ENCODE data around the gene ZKSCAN1. TPM values are rescaled to one million over a fixed set of nuclear protein-coding genes. Genes with fewer than 3 reads are reported as not detected.

The ZKSCAN1 gene
- total RNA-seq, 1 donor from 2014 or later, result 84.1 TPM

DNA sequence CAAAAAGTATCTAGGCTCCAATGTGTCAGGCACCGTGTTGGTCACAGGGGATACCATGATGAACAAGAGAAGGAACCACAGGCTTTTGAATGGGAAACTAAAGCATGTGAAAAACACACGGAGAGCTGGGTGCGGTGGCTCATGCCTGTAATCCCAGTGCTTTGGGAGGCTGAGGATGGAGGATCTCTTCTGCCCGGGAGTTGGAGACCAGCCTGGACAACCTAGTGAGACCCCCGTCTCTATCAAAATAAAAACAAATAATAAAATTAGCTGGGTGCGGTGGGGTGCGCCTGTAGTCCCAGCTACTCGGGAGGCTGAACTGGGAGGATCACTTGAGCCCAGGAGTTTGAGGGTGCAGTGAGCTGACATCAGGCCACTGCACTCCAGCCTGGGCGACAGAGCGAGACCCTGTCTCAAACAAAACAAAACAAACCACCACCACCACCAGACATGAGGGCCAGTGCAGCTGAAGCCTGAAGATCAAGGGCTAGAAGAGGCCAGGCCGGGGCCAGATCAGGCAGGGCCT is 72.8 kb downstream of the ZKSCAN1 start:
- H3K27me3 Mint-ChIP-seq (ENCODE audit: unreplicated experiment), result no peaks in the 10 kb centered on the region
- TF ChIP-seq CTCF (IDR thresholded peaks at IDR 0.05), result no peak
- H3K9me3 Mint-ChIP-seq (ENCODE audit: unreplicated experiment), result no peaks in the 10 kb centered on the region
- peaks cover 25% of the 10 kb centered on the region for H3K36me3 Mint-ChIP-seq (ENCODE audit: unreplicated experiment)
- H3K4me1 Mint-ChIP-seq (ENCODE audit: unreplicated experiment), result peaks cover 23% of the 10 kb centered on the region
- DNase-seq (ENCODE audit: extremely low spot score, unreplicated experiment), result no peak
- peak overlapping the region; percentile 83 for H3K4me3 Mint-ChIP-seq (ENCODE audit: unreplicated experiment)
- H3K27ac Mint-ChIP-seq (ENCODE audit: unreplicated experiment), result peak overlapping the region; percentile 91

DNA sequence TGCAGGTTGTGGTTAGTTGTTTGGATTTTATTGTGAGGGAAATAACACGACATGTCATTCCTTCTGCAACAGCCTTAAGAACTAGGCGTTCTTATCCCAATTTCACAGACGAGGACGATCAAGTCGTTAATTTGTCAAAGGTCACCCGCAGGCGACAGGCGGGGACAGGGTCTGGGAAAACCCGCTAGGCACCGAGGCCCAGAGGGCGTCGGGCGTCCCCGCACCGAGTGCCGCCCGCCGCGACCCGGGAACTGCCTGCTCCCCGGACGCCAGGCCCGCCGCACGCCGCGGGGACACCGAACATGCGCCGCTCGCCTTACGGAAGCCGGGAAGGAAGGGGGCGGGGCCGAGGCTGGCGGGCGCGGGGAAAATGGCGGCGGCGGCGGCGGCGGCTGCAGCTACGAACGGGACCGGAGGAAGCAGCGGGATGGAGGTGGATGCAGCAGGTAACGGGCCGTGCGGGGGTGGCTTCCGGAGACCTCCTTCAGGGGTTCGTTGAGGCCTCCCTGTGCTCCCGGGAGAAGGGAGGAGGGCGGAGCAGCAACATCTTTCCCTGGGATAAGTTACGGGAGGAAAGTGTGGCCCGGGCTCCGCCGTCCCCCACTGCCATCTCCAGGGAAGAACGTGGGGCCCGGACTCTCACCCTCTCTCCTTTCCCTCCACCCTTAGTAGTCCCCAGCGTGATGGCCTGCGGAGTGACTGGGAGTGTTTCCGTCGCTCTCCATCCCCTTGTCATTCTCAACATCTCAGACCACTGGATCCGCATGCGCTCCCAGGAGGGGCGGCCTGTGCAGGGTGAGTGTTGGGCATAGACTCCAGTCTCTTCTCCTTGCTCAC is 73.4 kb downstream of the ZKSCAN1 start, which contains the start of gene COPS6:
Gene COPS6, plus strand, starts transcription at position 349 of the 837 bp plus-strand sequence. Its CDS starts 22 bp downstream, at position 371.
- H3K36me3 Mint-ChIP-seq (ENCODE audit: unreplicated experiment), result peaks cover 29% of the 10 kb centered on the region
- no peaks in the 10 kb centered on the region for H3K27me3 Mint-ChIP-seq (ENCODE audit: unreplicated experiment)
- TF ChIP-seq CTCF (IDR thresholded peaks at IDR 0.05), result no peak
- H3K9me3 Mint-ChIP-seq (ENCODE audit: unreplicated experiment), result no peaks in the 10 kb centered on the region
- peak; percentile 93 for DNase-seq (ENCODE audit: extremely low spot score, unreplicated experiment)
- H3K27ac Mint-ChIP-seq (ENCODE audit: unreplicated experiment), result peak within 1 kb of the TSS; percentile 91
- peaks cover 23% of the 10 kb centered on the region for H3K4me1 Mint-ChIP-seq (ENCODE audit: unreplicated experiment)
- H3K4me3 Mint-ChIP-seq (ENCODE audit: unreplicated experiment), result peak within 1 kb of the TSS; percentile 83

DNA sequence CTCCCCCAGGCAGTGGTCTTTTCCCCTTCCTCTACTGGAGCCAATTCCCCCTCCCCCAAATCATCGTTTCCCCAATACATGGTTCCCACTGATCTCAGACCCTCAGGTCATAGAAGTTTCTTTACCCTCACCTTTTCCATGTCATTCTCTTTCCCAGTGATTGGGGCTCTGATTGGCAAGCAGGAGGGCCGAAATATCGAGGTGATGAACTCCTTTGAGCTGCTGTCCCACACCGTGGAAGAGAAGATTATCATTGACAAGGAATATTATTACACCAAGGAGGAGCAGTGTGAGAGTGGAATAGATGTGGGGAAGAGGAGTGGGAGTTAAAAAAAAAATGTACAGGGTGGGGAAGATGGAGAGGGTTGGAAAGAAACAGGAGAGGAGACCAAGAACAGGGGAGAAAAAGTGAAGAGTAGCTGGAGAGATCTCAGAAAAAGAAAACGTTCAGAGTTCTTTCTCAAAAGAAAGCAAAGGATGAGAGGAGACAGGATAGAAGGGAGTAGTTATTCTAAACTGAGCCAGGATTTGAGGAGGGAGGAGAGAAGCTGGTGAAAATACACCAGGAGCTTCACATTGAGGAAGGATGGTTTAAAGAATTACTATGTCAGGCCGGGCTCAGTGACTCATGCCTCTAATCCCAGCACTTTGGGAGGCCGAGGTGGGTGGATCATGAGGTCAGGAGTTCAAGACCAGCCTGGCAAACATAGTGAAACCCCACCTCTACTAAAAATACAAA is 74.2 kb downstream of the ZKSCAN1 start:
- H3K27ac Mint-ChIP-seq (ENCODE audit: unreplicated experiment), result peak overlapping the region; percentile 91
- H3K27me3 Mint-ChIP-seq (ENCODE audit: unreplicated experiment), result no peaks in the 10 kb centered on the region
- no peaks in the 10 kb centered on the region for H3K9me3 Mint-ChIP-seq (ENCODE audit: unreplicated experiment)
- no peak for DNase-seq (ENCODE audit: extremely low spot score, unreplicated experiment)
- H3K36me3 Mint-ChIP-seq (ENCODE audit: unreplicated experiment), result peaks cover 30% of the 10 kb centered on the region
- H3K4me3 Mint-ChIP-seq (ENCODE audit: unreplicated experiment), result peak overlapping the region; percentile 83
- TF ChIP-seq CTCF (IDR thresholded peaks at IDR 0.05), result no peak
- H3K4me1 Mint-ChIP-seq (ENCODE audit: unreplicated experiment), result peaks cover 23% of the 10 kb centered on the region

- H3K27ac Mint-ChIP-seq (ENCODE audit: unreplicated experiment), result peak overlapping the region; percentile 1
- H3K4me1 Mint-ChIP-seq (ENCODE audit: unreplicated experiment), result peaks cover 23% of the 10 kb centered on the region
- peaks cover 38% of the 10 kb centered on the region for H3K36me3 Mint-ChIP-seq (ENCODE audit: unreplicated experiment)
- no peak for TF ChIP-seq CTCF (IDR thresholded peaks at IDR 0.05)
- H3K27me3 Mint-ChIP-seq (ENCODE audit: unreplicated experiment), result no peaks in the 10 kb centered on the region
- no peak for DNase-seq (ENCODE audit: extremely low spot score, unreplicated experiment)
- no peaks in the 10 kb centered on the region for H3K9me3 Mint-ChIP-seq (ENCODE audit: unreplicated experiment)
- H3K4me3 Mint-ChIP-seq (ENCODE audit: unreplicated experiment), result peak overlapping the region; percentile 23
These were observed 75.4 kb downstream of the ZKSCAN1 start for GRCh38 chr7:100090527-100091410.

Other genes starting within 250 kb of the ZKSCAN1 start
- not detected in 2 replicates for gene CYP3A4, start 231.4 kb upstream of the ZKSCAN1 start, total RNA-seq
- gene CYP3A43, start 187.6 kb upstream of the ZKSCAN1 start, total RNA-seq, result not detected in 2 replicates
- not detected in 2 replicates for gene OR2AE1, start 138.6 kb upstream of the ZKSCAN1 start, total RNA-seq
- gene TRIM4, start 96.1 kb upstream of the ZKSCAN1 start, total RNA-seq, result 13.1 and 14.3 TPM in 2 replicates
- not detected in 2 replicates for gene GJC3, start 86.0 kb upstream of the ZKSCAN1 start, total RNA-seq
- not detected in 2 replicates for gene AZGP1, start 39.6 kb upstream of the ZKSCAN1 start, total RNA-seq
- gene ZSCAN21, start 34.2 kb downstream of the ZKSCAN1 start, total RNA-seq, result 13.9 and 14.6 TPM in 2 replicates
- gene ZNF3, start 66.1 kb downstream of the ZKSCAN1 start, total RNA-seq, result 35.4 and 39.2 TPM in 2 replicates
- 93.7 and 101 TPM in 2 replicates for gene COPS6, start 73.4 kb downstream of the ZKSCAN1 start, total RNA-seq
- 73.3 and 77.8 TPM in 2 replicates for gene MCM7, start 85.8 kb downstream of the ZKSCAN1 start, total RNA-seq
- 22.0 and 27.4 TPM in 2 replicates for gene AP4M1, start 86.0 kb downstream of the ZKSCAN1 start, total RNA-seq
- 62.8 and 63.9 TPM in 2 replicates for gene TAF6, start 103.8 kb downstream of the ZKSCAN1 start, total RNA-seq
- gene CNPY4, start 104.0 kb downstream of the ZKSCAN1 start, total RNA-seq, result 33.6 and 36.7 TPM in 2 replicates
- gene MBLAC1, start 111.4 kb downstream of the ZKSCAN1 start, total RNA-seq, result 2.3 TPM in 2 replicates
- gene LAMTOR4, start 133.3 kb downstream of the ZKSCAN1 start, total RNA-seq, result 111 and 123 TPM in 2 replicates
- 18.2 and 20.3 TPM in 2 replicates for gene TRAPPC14, start 143.1 kb downstream of the ZKSCAN1 start, total RNA-seq
- 2.9 and 3.6 TPM in 2 replicates for gene GAL3ST4, start 153.0 kb downstream of the ZKSCAN1 start, total RNA-seq
- 8.1 and 12.6 TPM in 2 replicates for gene GPC2, start 161.8 kb downstream of the ZKSCAN1 start, total RNA-seq
- 1.0 and 1.5 TPM in 2 replicates for gene STAG3, start 162.3 kb downstream of the ZKSCAN1 start, total RNA-seq
- gene PVRIG, start 204.4 kb downstream of the ZKSCAN1 start, total RNA-seq, result not detected in 2 replicates